NCI-H146 treated with DMSO at 0.1 percent for 48 hours (cell line): ENCODE data around the gene GBF1.
"Not testable (repeated sequence)": the region's sequence is repeated elsewhere in the genome, so short reads cannot be mapped to it uniquely, and the experiment has no call there.

Experiments used
- DNase-seq: peaks from one replicate; lab custom pipeline; 2025; ENCODE audit not compliant: unreplicated experiment; lab: John Stamatoyannopoulos, UW

GBF1 gene, protein sequence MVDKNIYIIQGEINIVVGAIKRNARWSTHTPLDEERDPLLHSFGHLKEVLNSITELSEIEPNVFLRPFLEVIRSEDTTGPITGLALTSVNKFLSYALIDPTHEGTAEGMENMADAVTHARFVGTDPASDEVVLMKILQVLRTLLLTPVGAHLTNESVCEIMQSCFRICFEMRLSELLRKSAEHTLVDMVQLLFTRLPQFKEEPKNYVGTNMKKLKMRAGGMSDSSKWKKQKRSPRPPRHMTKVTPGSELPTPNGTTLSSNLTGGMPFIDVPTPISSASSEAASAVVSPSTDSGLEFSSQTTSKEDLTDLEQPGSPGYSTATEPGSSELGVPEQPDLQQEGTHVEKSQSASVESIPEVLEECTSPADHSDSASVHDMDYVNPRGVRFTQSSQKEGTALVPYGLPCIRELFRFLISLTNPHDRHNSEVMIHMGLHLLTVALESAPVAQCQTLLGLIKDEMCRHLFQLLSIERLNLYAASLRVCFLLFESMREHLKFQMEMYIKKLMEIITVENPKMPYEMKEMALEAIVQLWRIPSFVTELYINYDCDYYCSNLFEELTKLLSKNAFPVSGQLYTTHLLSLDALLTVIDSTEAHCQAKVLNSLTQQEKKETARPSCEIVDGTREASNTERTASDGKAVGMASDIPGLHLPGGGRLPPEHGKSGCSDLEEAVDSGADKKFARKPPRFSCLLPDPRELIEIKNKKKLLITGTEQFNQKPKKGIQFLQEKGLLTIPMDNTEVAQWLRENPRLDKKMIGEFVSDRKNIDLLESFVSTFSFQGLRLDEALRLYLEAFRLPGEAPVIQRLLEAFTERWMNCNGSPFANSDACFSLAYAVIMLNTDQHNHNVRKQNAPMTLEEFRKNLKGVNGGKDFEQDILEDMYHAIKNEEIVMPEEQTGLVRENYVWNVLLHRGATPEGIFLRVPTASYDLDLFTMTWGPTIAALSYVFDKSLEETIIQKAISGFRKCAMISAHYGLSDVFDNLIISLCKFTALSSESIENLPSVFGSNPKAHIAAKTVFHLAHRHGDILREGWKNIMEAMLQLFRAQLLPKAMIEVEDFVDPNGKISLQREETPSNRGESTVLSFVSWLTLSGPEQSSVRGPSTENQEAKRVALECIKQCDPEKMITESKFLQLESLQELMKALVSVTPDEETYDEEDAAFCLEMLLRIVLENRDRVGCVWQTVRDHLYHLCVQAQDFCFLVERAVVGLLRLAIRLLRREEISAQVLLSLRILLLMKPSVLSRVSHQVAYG (N-terminal part only)

DNA sequence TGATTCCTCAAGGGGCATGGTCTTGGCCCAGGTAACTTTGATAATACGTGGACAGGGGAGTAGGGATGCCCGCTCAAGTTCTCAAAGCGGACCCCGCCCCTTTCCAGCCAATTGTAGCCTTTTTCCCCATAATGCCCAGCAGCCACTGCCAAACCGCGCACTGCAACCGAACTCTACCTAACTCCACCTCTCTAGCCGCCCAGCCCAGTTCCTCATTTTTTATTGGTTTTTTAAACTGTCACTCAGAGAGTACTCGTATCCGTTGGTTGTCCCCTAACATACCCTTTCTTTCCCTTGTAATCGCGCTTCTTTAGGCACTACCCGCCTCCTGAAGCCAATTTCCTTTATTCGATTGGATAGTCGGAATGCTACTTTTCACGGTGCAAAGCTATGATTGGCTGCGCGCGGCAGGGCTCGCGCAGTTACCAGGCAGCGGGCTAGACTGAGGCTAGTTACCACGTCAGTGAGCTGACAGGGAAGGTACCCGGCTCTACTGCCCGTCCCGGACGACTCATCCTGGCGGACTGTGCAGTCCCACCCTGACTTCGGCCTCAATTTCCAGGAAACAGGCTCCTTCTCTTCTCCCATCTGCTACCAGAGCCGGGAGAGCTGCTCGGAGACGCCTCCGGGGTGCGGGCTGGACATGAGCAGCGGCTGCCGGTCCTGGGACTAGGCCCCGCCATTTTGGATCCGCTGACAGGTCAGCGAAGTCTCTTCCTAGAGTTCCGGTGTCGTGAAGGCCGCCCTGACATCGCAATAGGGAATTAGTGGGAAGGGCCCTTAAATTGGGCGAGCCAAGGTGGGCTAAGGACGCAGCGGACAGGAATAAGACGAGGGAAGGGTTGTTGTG is at the start of gene GBF1:
Gene GBF1, plus strand, starts transcription at position 451 of the 850 bp plus-strand sequence. CDS start 13,407 bp downstream, outside the sequence.
- DNase-seq: peak; percentile 100

DNA sequence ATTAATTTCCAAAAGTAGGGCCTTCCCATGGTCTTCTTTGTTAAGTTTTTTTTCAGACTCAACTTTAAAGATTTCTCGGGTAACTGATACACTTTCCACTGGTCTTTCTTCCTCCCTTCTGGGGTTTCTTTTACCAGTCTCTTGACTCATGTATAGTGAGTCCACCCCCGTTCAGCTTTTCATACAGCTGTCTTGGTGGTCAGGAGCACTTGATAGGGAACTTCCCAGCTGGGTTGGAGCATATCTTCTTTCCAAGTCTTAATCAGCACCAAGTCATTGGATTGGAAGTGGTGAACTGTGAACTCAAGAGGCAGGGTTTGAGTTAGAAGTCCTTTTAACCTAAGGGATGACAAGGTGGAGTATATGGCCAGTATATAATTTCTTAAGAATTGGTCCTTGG is 48.4 kb upstream of the GBF1 start:
- no peak for DNase-seq

DNA sequence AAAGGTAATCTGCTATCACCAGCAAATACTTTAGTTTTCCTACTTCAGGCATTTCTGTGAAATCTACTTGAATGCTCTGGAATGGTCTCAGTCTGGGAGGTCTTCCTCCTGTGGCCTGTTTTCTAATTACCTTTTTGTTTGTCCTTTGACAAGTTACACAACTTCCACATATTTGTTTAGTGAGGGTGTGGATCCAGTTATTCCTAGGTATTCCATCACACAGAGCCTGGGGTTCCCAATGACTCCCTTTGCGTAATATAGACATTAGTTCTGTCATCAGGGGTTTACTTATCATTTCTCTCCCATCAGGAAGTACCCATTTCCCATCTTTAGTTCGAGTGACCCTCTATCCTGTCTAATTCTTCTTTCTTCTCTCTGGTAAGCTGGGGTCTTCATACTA is 47.3 kb upstream of the GBF1 start:
- no peak for DNase-seq

DNA sequence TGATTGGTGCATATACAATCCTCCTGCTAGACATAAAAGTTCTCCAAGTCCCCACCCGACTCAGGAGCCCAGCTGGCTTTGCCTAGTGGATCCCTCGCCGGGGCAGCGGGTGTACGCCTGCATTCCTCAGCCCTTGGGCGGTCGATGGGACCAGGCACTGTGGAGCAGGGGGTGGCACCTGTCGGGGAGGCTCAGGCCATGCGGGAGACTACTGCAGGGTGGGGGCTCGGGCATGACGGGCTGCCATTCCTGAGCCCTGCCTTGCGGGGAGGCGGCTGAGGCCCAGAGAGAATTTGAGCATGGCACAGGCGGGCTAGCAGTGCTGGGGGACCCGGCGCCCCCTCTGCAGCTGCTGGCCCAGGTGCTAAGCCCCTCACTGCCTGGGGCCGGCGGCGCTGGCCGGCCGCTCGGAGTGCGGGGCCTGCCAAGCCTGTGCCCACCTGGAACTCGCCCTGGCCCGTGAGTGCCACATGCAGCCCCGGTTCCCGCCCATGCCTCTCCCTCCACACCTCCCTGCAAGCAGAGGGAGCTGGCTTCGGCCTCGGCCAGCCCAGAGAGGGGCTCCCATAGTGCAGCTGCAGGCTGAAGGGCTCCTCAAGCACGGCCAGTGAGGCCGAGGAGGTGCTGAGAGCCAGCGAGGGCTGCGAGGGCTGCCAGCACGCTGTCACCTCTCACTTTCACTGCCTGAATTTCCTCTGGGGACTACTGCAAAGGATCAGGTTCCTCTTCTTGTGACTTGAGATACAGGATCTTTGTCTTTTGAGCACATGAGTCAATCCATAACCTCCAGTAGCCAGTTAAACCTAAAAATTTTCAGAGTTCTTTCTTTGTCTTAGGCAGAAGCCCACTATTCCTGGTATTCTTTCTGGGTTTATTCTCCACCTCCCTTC is 44.3 kb upstream of the GBF1 start:
- DNase-seq: no peak

DNA sequence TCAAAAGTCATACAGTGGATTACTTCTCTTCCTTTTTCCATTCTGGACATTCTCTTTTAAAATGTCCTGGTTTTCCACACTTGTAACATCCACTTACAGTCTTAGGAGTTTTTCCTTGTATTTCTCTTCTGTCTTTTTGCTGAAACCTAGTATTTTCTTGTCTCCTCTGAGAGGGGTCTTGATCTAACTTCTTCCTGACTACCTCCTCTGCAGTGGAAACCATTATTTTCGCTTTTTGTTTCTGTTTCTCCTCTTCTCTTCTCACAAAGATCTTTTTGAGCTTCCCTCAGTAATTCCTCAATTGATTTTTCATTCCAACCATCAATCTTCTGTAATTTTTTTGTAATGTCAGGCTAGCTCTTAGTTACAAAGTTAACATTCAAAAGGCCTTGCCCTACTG is 42.9 kb upstream of the GBF1 start:
- DNase-seq: no peak

DNA sequence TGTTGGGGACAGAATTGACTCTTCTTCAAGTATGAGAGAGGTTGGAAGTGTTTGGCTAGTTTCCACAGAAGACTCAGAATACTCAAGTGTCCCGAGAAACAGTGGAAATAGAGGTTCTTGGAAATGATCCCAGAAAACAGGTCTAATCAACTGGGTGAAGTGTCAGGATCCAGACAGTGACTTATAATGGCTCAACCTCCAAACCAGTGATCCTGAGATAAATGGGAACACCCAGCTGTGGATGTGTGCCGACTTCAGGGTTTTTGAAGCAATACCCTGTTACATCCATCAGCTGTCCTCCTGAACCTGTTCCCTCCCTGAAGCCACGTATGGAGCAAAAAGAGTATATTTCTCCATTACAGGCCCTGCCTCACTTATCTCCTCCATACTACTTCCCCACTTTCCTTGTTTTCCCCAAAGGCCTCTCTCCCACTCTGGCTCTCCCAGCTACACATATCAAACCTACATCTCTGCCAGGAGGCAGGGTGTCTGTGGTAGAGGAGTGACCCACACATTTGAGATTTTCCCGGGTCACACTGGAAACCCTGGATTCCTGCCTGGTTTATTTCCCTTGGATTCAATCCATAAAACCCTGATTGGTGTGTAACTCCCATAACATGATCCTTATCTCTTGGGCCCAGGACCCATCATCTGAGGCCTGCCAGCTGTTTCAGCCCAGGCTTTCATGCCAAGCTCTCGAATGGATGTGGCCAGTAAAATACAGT is 36.9 kb upstream of the GBF1 start:
- DNase-seq: no peak

DNA sequence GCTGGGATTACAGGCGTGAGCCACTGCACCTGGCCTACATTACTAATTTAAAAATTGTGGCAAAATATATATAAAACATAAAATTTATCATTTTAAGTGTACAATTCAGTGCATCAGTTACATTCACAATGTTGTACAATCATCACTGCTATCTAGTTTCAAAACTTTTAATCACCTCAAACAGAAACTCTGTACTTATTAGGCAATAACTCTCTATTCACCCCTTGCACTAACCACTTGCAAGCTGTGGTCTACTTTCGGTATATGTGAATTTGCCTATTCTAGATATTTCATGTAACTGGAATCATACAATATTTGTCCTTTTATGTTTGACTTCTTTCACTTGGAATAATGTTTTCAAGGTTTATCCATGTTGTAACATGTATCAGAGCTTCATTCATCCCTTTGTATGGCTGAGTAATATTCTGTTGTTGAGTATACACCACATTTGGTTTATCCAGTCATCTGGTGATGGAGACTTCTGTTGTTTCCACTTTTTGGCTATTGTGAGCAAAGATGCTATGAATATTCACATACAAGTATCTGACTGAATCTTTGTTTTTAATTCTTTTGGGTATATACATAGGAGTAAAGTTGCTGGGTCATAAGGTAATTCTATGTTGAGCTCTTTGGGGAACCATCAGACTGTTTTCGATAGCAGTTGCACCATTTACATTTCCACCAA is 33.6 kb upstream of the GBF1 start:
- DNase-seq: no peak

DNA sequence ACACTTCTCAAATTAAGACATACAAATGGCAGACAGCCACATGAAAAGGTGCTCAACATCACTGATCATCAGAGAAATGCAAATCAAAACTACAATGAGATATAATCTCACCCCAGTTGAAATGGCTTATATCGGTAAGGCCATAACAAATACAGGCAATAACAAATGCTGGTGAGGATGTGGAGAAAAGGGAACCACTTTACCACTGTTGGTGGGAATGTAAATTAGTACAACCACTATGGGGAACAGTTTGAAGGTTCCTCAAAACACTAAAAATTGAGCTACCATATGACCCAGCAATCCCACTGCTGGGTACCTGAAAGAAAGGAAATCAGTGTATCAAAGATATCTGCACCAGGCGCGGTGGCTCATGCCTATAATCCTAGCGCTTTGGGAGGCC is 31.7 kb upstream of the GBF1 start:
- DNase-seq: not testable (repeated sequence)

DNA sequence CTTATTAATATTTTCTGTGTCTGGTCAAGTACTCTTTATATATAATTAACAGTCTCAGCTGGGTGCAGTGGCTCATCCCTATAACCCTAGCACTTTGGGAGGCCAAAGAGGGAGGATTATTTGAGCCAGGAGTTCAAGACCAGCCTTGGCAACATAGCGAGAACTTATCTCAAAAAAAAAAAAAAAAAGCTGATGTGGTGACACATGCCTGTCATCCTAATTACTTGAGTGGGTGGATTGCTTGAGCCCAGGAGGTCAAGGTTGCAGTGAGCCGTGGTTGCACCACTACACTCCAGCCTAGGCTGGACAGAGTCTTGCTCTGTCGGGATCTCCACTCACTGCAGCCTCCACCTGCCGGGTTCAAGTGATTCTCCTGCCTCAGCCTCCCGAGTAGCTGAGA is 26.0 kb upstream of the GBF1 start:
- no peak for DNase-seq

DNA sequence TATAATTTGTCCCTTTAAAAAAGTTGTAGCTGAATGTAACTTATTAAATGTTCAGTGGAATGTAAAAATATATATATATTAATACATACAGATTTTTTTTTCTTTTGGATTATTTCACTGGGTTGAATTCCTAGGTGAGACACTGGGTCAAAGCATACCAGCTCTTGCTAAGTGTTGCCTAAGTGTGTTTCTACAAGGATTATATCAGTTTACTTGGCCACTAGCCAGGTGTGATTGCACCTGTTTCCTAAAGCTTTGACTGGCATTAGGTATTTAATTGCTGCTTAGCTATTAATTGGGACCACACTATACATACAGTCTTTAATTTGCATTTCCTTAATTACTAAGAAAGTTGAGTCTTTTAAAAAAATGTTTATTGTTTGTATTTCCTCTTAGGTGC is 24.7 kb upstream of the GBF1 start:
- DNase-seq: no peak

DNA sequence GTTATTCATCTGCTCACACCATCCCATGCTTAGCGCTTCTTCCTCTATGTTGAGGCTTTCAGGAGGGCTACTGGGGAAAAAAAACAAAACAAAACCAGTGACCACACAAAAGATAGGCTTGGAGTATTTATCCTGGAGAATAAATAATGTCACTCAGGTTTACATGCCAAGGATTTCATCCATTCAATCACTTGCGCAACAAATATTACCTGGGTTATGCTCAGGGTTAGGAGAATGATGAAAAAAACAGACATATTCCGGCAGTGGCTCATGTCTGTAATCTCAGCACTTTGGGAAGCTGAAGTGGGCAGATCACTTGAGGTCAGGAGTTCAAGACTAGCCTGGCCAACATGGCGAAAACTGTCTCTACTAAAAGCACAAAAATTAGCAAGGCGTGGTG is 22.5 kb upstream of the GBF1 start:
- DNase-seq: no peak

DNA sequence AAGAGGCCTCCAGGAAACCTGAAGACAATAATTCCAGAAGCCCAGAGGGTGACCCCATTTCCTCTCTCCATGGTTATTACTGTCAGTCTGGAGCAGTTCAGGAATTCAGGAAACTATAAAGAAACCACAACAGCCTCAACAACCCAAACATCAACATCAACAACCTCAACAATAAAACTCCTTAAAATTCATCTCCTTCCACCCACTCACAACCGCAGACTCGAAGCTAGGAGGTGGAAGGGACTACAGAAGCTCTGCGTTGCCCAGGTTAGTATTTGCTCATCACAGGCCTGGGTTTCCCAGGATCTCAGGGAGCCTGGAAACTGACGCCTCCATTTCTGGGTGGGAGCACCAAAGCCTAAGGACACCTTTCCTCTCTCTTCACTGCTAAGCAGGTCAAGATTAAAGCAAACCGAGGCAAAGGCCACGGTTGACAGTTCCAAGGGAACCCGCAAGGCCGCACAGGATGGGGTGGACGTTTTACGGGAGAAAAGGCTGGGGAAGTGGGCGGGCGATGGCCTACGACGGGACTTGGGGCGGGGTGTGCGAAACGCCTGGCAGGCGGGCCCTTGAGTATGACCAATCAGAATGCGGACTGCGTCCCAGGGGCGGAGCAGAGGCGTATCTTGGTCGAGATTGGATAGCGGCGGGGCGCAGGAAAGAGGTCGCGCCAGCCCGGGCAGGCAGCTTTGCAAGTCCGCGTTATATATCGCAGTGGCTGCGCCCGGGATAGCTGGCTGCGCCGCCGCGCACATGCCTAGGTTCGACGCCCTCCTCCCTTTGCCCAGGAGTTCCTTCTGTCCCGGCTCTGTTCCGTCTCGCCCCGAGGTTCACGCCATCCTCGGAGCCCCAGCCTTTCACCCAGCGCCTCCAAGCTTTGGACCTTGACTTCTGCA is 19.4 kb upstream of the GBF1 start, which contains the start of gene ELOVL3:
Gene ELOVL3, plus strand, starts transcription at position 654 of the 896 bp plus-strand sequence. CDS start 250 bp downstream, outside the sequence.
- DNase-seq: peak; percentile 83

DNA sequence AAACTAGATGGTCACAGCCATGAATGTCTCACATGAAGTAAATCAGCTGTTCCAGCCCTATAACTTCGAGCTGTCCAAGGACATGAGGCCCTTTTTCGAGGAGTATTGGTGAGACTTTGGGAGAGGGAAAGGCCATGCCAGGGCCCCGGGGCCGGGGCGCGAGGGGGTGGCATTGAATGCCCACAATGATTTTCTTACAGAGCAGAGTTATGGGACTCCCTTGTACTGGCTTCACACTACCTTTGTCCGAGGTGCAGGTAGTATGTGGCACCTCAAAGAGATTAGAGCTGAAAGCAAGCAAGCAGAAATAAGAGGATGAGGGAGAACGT is 18.8 kb upstream of the GBF1 start:
- no peak for DNase-seq

DNA sequence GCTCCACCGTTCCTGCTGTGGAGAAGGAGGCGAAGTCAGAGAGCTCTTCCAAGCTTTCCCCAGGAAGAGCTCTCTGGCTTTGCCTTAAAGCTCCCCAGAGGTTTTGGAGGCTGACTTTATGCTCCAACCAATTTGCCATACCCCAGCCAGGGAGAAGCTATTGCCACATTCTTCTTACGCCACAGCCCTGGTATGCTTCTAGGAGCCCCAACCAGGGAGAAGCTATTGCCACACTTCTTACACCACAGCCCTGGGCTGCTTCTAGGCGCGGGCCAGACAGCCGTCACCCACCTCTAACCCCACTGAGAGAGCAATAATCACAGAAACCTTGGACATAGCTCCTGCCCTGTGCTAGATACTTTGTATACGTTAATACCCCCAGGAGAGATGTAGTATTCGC is 18.3 kb upstream of the GBF1 start:
- no peak for DNase-seq

DNA sequence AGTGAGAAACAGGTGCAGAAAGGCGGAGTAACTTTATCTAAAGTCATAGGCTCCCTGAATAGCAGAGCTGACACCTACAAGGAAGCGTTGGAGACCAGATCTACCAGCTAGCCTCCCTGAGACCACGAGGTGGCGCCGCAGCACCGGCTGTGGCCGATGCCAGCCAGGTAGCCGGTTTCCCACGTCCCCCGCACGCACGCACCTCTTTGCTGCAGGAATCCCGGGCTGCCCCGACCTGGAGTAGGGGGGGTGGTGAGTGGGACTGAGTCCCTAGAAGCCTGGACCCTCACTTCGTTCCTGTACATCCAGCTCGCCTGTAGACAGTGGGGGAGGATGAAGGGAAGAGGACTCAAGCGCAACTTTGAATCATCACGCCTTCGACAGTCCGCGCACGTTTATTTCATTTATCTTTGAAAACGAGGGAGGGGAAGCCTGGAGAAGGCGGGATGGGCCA is 15.5 kb upstream of the GBF1 start:
- DNase-seq: peak; percentile 63

DNA sequence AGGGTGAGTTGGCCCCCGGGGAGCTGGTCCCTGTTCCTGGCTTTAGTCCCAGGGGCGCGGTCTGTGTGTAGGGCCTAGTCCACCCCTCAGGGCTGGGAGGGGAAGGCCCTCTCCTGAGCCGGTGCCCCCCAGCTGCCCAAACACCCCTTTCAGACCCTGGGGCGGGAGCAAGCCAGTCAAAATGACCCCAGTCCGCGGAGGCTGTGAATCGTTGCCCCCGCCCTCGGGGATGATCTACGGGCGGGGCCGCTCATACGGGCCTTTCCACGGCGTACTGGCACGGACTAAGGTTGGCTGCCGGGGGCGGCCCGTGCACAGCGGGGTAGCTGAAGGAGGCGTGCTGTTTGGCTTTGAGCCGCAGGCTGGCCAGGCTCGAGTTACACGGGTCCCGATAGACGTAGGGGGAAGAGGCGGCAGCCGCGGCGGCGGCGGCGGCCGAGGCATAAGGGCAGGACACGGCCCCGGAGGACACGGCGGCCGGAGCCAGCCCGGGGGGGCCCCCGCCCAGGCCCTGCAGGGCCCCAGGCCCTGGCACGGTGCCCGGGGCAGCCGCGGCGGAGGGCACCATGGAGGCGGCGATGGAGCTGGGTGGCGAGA is 15.0 kb upstream of the GBF1 start:
- DNase-seq: peak; percentile 58

DNA sequence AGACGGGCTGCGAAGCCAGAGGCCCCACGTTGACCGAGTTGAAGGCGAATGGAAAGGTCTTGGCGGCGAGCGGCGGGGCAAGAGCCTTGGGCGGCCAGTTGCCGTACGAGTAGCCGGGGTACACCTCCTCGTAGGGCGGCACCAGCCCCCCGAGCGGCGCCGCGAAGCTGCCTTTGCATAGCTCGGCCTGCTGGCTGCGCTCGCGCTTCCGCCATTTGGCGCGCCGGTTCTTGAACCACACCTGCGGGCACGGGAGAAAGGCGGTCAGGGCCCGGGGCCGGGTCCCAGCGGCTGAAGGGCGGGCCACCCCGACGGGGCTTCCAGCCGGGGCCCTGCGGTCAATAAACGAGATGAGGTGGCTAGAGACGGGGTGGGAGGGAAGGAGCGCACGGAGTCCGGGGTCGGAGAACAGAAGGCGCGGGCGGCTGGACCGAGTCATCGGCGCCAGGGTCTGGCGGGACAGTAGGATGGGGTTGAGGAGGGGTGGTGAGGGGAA is 14.4 kb upstream of the GBF1 start:
- DNase-seq: no peak
